HG03060 (cell line): ENCODE measurements around the gene TPPP.
"Not testable (repeated sequence)": the region's sequence is repeated elsewhere in the genome, so short reads cannot be mapped to it uniquely, and the experiment has no call there.

Experiments used
- ATAC-seq: cut with Tn5 transposase; IDR thresholded peaks from one replicate; pipeline ENCODE4 v1.9.1; 2021; ENCODE audit warnings: low read depth, moderate number of reproducible peaks; ENCODE audit not compliant: unreplicated experiment

The TPPP gene

DNA sequence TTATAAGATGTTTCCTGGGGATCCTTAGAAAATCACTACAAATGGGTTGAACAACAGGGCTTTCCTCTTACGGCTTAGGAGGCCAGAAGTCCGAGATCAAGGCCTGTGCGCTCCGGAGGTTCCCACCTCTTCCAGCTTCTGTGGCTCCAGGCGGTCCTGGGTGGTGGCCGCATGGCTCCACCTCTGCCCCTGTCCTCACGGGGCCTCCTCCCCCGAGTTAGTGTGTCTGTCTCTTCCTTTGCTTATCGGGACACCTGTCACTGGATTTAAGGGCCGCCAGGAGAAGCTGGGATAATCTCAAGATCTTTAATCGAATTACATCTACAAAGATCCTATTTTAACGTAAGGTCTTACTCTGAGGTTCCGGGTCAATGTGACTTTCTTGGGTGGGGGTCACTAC is 2.3 kb upstream of the TPPP start:
- not testable (repeated sequence) for ATAC-seq

- ATAC-seq = not testable (repeated sequence)
Observed at GRCh38 chr5:694042-694431, 885 bp upstream of the TPPP start.

GRCh38 chr5:692529-693041 is 567 bp downstream of the TPPP start:
- not testable (repeated sequence) for ATAC-seq

DNA sequence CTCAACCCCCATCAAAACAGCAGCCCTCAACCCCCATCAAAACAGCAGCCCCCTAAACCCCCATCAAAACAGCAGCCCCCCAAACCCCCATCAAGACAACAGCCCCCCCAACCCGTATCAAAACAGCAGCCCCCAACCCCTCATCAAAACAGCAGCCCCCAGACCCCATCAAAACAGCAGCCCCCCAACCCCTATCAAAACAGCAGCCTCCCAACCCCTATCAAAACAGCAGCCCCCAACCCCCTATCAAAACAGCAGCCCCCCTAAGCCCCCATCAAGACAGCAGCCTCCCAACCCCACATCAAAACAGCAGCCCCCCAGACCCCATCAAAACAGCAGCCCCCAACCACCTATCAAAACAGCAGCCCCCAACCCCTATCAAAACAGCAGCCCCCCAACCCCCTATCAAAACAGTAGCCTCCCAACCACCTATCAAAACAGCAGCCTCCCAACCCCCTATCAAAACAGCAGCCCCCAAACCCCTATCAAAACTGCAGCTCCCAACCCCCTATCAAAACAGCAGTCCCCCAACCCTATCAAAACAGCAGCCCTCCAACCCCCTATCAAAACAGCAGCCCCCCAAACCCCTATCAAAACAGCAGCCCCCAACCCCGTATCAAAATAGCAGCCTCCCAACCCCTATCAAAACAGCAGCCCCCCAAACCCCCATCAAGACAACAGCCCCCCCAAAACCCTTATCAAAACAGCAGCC is 1.2 kb downstream of the TPPP start:
- ATAC-seq = no peak

- not testable (repeated sequence) for ATAC-seq
Observed at GRCh38 chr5:691049-691448, 2.1 kb downstream of the TPPP start.

- not testable (repeated sequence) for ATAC-seq
Observed at GRCh38 chr5:690293-690692, 2.9 kb downstream of the TPPP start.

GRCh38 chr5:688348-689010 is 4.7 kb downstream of the TPPP start:
- ATAC-seq = not testable (repeated sequence)

DNA sequence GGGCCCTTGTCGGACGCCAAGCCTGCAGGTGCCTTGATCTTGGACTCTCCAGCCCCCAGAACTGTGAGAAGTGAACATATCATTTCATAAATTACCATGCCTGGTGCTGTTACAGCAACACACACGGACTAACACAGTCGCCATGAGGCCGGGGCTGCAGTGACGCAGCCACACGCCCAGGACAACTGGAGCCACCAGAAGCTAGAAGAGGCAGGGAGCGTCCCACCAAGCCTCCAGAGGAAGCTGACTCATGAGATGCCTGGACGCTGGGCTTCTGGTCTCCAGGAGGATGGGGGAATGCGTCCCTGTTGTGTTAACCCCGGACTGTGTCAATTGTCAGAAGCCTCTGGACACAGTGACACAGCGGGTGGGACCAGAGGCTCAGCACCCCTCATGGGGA is 6.2 kb downstream of the TPPP start:
- ATAC-seq = not testable (repeated sequence)

DNA sequence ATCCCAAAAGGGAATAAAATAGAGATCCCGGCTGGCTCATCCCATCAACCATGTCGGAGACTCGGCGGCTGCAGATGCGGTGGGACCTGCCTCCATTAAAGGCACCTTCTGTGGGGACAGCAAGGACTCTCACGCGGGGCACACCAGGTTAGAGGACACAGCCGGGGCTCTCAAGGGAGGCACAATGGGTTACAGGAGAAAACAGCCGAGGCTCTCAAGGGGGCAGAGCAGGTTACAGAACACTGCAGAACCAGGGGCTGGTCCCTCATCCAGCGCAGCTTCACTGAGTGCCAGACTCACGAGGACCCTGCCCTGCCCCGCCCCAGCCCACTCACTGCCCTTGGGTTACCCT is 7.0 kb downstream of the TPPP start:
- not testable (repeated sequence) for ATAC-seq

- no peak for ATAC-seq
Observed at GRCh38 chr5:685262-686171, 7.6 kb downstream of the TPPP start.

GRCh38 chr5:684751-685216 is 8.4 kb downstream of the TPPP start:
- no peak for ATAC-seq

DNA sequence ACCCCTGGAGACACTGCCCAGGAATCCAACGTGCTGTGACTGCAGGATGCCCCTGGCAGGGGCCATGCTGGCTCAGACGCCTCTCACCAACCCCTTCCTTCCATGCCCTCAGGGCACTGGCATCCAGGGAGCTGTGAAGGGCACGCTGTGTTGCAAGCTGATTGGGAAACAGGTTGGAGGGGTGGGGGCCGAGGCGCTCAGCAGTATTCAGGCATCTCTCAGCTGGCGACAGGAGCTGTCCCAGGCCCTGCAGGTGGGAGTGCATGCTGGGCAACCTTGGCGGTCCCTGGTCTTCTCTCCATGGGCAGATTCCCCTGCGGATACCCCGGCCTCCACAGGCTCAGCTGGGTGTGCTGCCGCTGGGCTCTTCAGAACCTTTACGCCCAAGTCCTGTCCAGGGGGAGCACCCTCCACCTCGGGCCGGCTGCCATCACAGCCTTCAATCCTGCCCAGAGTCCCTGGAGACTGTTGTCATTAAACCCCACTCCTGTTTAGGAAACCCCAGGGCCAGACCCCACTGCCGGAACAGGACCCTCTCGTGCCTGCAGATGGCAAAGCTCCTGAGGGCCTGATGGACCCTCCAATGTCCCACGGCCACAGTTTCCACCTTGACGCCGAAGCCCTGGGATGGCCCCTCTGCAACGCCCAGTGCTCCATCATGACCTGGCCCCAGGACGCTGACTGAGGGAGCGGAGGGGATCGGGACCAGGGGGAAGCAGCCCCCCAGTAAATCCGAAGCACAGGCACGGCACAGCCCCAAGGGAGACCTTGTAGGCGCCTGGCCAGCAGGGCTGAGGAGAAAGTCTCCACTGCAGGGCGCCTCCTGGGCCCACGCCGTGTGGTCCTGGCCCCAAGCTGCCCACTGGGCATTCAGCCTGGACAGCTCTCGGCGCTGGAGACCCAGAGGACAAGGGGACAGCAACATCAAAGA is 9.3 kb downstream of the TPPP start:
- ATAC-seq = no peak

- not testable (repeated sequence) for ATAC-seq
Observed at GRCh38 chr5:682651-683358, 10.3 kb downstream of the TPPP start.

DNA sequence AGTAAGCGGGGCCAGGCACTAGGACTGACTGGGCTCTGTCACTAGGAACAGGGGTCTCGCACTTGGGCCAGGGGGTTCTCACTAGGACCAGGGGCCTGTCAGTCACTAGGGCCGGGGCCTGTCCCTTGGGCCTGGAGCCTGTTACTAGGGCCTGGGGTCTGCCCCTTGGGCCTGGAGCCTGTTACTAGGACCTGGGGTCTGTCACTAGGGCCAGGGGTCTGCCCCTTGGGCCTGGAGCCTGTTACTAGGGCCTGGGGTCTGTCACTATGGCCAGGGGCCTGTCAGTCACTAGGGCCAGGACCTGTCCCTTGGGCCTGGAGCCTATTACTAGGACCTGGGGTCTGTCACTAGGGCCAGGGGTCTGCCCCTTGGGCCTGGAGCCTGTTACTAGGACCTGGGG is 10.9 kb downstream of the TPPP start:
- not testable (repeated sequence) for ATAC-seq

GRCh38 chr5:681317-682191 is 11.6 kb downstream of the TPPP start:
- ATAC-seq = not testable (repeated sequence)

- ATAC-seq = not testable (repeated sequence)
Observed at GRCh38 chr5:680836-681235, 12.3 kb downstream of the TPPP start.

- not testable (repeated sequence) for ATAC-seq
Observed at GRCh38 chr5:680118-680795, 12.9 kb downstream of the TPPP start.
